HEK293T (cell line): ENCODE results near the gene CCDC187.

Experiments
- BHLHE40 ChIP-seq: fragments of 450-650 bp; IDR thresholded peaks from 2 replicates; pipeline ENCODE4 v1.6.1; 2016; ENCODE audit warnings: mild to moderate bottlenecking, moderate library complexity, borderline replicate concordance
- CTBP1 ChIP-seq: fragments of 450-650 bp; IDR thresholded peaks from 2 replicates; pipeline ENCODE4 v1.6.1; 2016; ENCODE audit warnings: borderline replicate concordance
- ELF4 ChIP-seq: fragments of 450-650 bp; IDR thresholded peaks from 2 replicates; pipeline ENCODE4 v1.6.1; 2017; ENCODE audit warnings: antibody characterized with exemption
- FOXA1 ChIP-seq: fragments of 450-650 bp; IDR thresholded peaks from 2 replicates; pipeline ENCODE4 v1.6.1; 2016; ENCODE audit warnings: mild to moderate bottlenecking
- FOXK2 ChIP-seq: fragments of 450-650 bp; IDR thresholded peaks from 2 replicates; pipeline ENCODE4 v1.6.1; 2016; ENCODE audit warnings: mild to moderate bottlenecking
- FOXM1 ChIP-seq: fragments of 450-650 bp; IDR thresholded peaks from 2 replicates; pipeline ENCODE4 v1.6.1; 2017; ENCODE audit warnings: mild to moderate bottlenecking, borderline replicate concordance
- HDGF ChIP-seq: fragments of 450-650 bp; IDR thresholded peaks from 2 replicates; pipeline ENCODE4 v1.6.1; 2017; ENCODE audit warnings: antibody characterized with exemption, borderline replicate concordance
- L3MBTL2 ChIP-seq: fragments of 450-650 bp; conservative IDR thresholded peaks from 2 replicates; pipeline ENCODE4 v1.6.1; 2016; ENCODE audit warnings: mild to moderate bottlenecking
- LEF1 ChIP-seq: fragments of 450-650 bp; IDR thresholded peaks from 2 replicates; pipeline ENCODE4 v1.6.1; 2017; ENCODE audit warnings: mild to moderate bottlenecking, borderline replicate concordance
- NFRKB ChIP-seq: fragments of 450-650 bp; IDR thresholded peaks from 2 replicates; pipeline ENCODE4 v1.6.1; 2016; ENCODE audit warnings: mild to moderate bottlenecking, moderate library complexity
- SP1 ChIP-seq: fragments of 450-650 bp; IDR thresholded peaks from 2 replicates; pipeline ENCODE4 v1.6.1; 2017
- SUZ12 ChIP-seq: fragments of 450-650 bp; IDR thresholded peaks from 2 replicates; pipeline ENCODE4 v1.6.1; 2016; ENCODE audit warnings: mild to moderate bottlenecking
- TARDBP ChIP-seq: fragments of 450-650 bp; IDR thresholded peaks from 2 replicates; pipeline ENCODE4 v1.6.1; 2016
- ZNF384 ChIP-seq: fragments of 450-650 bp; IDR thresholded peaks from 2 replicates; pipeline ENCODE4 v1.6.1; 2016

DNA sequence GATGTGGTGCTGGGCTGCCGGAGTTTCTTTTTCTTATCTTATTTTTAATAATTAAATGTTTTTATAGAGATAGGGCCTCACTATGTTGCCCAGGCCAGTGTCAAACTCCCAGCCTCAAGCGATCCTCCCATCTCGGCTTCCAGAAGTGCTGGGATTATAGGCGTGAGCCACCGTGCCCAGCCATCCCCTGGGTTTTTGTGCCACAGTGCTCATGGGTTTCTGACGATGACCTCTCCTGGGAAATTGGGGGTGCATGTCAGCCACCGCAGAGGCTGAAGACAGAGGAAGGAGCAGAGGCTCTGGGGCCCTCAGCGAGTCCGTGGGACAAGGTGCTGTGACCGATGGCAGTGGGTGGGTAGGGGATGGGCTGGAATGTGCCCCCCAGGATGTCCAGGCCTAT is 37.9 kb upstream of the CCDC187 start:
- TF ChIP-seq FOXM1 (no peak), SUZ12 (no peak), CTBP1 (no peak), ELF4 (no peak), SP1 (no peak), ZNF384 (no peak), BHLHE40 (no peak), L3MBTL2 (no peak), LEF1 (no peak), TARDBP (no peak), HDGF (no peak), FOXK2 (no peak), NFRKB (no peak), FOXA1 (no peak)
